ENCODE measurements around the gene APLP2.

APLP2 gene

DNA sequence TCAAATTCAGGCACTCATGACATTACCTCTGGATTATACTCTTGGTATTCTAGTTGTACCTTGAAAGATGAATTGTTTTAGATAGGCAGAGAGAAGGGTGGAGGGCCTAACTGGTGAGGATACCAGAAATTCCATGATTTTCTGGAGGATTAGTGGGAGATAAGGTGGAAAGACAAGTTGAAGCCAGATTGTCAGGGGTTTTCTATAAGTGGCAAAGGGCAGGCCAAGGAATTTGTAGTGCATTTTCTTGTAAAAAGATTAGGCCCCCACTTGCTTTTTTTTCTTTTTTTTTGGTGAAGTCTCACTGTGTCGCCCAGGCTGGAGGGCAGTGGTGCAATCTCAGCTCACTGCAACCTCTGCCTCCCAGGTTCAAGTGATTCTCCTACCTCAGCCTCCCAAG lies 38.6 kb upstream of the APLP2 start:
- TF ChIP-seq, protein P1, sequence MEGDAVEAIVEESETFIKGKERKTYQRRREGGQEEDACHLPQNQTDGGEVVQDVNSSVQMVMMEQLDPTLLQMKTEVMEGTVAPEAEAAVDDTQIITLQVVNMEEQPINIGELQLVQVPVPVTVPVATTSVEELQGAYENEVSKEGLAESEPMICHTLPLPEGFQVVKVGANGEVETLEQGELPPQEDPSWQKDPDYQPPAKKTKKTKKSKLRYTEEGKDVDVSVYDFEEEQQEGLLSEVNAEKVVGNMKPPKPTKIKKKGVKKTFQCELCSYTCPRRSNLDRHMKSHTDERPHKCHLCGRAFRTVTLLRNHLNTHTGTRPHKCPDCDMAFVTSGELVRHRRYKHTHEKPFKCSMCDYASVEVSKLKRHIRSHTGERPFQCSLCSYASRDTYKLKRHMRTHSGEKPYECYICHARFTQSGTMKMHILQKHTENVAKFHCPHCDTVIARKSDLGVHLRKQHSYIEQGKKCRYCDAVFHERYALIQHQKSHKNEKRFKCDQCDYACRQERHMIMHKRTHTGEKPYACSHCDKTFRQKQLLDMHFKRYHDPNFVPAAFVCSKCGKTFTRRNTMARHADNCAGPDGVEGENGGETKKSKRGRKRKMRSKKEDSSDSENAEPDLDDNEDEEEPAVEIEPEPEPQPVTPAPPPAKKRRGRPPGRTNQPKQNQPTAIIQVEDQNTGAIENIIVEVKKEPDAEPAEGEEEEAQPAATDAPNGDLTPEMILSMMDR (IDR thresholded peaks at IDR 0.05; ENCODE audit: extremely low read depth, missing control alignments): no peak

DNA sequence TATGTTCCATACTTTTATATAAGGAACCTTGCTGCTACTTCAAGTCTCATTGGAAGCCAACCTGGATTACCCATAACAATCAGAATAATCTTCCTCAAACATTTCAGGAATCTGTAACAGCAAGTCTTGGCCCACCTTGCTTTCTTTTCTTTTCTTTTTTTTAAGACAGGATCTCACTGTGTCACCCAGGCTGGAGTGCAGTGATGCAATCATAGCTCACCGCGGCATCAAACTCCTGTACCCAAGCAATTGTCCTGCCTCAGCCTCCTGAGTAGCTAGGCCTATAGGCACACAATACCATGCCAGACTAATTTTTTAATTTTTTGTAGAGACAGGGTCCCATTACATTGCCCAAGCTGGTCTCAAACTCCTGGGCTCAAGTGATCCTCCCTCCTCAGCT lies 37.7 kb upstream of the APLP2 start:
- TF ChIP-seq, protein P1 (IDR thresholded peaks at IDR 0.05; ENCODE audit: extremely low read depth, missing control alignments): no peak
- no peak for DNase-seq (ENCODE audit: low spot score)

More for the DNA sequence above, 38.6 kb upstream of the APLP2 start:
- no peak for DNase-seq (ENCODE audit: low spot score)

DNA sequence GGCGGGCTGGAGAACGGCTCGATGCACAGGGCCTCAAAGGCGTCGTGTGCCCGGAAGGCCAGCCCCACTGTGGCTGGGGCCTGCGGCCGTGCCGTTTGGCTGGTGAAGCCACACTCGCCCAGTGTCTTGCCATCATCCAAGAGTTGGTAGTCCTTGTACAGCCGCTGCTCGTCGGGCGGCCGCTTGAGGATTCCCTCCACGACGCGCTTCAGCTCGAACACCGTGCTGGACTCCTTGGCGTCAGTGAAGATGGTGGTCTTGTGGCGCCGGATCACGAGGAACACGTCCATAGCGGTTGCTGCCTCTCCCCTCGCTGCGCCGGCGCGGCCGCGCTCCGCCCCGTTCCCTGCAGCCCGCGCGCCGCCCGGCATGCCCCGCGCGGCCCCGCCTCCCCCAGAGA lies 36.8 kb upstream of the APLP2 start:
- DNase-seq (ENCODE audit: low spot score): no peak
- TF ChIP-seq, protein P1 (IDR thresholded peaks at IDR 0.05; ENCODE audit: extremely low read depth, missing control alignments): no peak

DNA sequence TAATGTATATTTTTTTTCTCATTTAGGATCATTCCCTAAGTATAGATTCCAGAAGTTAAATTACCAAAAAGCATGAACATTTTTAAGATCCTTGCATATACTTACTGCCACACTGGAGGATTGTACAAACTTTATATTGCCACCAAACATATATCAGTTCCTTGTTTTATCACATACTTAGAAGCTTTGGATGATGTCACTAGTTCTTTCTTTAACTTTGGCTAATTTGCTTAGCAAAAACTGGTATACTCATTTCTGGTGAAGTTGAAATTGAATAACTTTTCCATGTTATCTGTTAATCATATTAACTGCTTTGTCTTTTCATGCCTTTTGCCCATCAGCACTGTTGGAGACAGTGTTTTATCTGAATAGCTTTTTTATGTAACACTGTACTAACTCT lies 35.5 kb upstream of the APLP2 start:
- TF ChIP-seq, protein P1 (IDR thresholded peaks at IDR 0.05; ENCODE audit: extremely low read depth, missing control alignments): no peak
- DNase-seq (ENCODE audit: low spot score): no peak

DNA sequence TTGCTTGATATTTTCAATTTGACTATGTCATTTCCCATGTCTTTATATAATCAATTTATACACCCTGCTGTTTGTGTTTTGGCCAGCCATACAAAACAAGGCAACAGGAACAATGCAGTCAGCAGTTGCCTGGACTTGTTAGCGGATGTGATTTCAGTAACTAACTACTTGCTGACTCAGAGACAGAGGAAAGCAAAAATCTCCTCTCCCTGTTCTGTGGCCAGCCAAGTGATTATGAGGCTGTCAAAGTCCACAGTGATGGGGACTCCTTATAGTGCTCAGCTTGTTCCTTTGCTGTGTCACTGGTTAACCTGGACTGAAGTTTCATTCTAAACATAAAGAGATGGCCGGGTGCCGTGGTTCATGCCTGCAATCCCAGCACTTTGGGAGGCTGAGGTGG lies 32.6 kb upstream of the APLP2 start:
- TF ChIP-seq, protein P1 (IDR thresholded peaks at IDR 0.05; ENCODE audit: extremely low read depth, missing control alignments): no peak
- DNase-seq (ENCODE audit: low spot score): no peak

DNA sequence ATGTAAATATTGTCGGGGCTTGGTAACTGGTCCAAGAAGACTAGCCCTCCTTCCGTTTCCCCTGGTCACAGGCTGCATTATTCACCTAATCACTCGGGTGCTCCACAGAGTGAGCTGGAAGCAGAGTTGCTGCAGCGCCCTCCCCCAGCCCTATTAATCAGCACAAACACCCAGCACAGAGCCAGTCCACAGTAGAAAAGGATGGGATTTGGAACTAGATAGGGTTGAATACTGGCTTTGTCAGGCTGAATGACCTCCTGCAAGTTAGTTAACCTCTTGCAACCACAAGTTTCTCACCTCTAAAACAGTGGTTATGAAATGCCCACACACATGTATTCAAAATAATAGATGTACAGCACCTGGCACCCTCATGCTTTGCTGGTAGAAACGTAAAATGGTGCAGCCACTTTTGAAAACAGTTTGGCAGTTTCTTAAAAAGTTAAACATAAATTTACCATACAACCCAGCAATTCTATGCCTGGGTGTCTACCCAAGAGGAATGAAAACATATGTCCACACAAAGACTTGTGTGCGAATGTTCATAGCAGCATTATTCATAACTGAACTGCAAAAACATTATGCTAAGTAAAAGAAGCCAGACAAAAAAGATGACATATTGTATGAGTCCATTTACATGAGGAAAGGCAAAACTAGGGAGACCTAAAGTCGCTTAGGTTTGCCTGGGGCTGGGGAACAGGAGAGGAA lies 31.7 kb upstream of the APLP2 start:
- TF ChIP-seq, protein P1 (IDR thresholded peaks at IDR 0.05; ENCODE audit: extremely low read depth, missing control alignments): no peak
- no peak for DNase-seq (ENCODE audit: low spot score)

DNA sequence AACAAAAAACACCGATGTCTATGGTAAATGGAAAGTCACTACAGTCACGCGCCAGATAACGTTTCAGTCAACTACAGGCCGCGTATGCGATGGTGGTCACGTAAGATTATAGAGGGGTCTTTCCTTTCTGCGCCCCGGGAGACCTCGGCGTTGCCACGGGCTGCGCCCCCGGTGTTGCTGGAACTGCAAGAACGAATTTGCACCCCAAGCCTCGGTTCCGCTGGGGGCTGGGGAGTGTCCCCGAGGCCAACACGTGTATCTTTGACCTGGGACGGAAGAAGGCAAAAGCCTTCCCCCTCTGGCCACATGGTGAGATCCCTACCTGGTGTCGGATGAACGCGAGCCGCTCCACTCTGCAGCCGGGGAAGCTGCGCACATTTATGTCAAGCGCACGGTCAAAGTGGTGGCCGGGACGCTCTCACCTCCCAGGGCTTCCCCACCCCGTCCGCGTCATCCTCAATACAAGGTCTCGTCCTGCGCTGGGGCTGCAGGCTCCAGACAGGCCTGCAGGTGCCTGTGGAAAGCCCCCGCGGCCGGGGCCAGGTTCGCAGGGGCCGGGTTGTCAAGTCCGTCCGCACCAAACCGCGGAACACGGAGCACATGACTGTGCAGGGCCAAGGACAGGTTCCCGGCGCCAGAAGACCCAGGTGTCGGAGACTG lies 29.3 kb upstream of the APLP2 start:
- TF ChIP-seq, protein P1 (IDR thresholded peaks at IDR 0.05; ENCODE audit: extremely low read depth, missing control alignments): no peak
- no peak for DNase-seq (ENCODE audit: low spot score)
